ENCODE data around the gene AEBP1. TPM values are rescaled to one million over a fixed set of nuclear protein-coding genes. Genes with fewer than 3 reads are reported as not detected.

AEBP1 gene
- total RNA-seq, 1 donor from 2014 or later = 1,349 TPM

GRCh38 chr7:44145969-44146911 is 42.1 kb downstream of the AEBP1 start:
- intact Hi-C loops (cut with DNase I) = loop anchor here (1.0 kb wide), 2 partner anchors 23 to 64 kb away; partner anchors contain the start of genes POLD2 and POLM

GRCh38 chr7:44147026-44147991 is 43.2 kb downstream of the AEBP1 start:
- no peak for DNase-seq (ENCODE audit: low spot score in 2 of 2)
- Histone ChIP-seq H3K27me3 (no peaks in the 10 kb centered on the region), H3K4me1 (peaks cover 0 to 8% of the 10 kb centered on the region in 2 donors), H3K9me3 (no peaks in the 10 kb centered on the region), H3K4me3 (no peak overlapping the region), H3K36me3 (no peaks in the 10 kb centered on the region), H3K27ac (no peak overlapping the region)
- intact Hi-C loops (cut with DNase I) = no loop called here
- no peak for TF ChIP-seq CTCF (IDR thresholded peaks at IDR 0.05)

More at GRCh38 chr7:44145969-44146911, 42.1 kb downstream of the AEBP1 start:
- Histone ChIP-seq H3K9me3 (no peaks in the 10 kb centered on the region), H3K36me3 (no peaks in the 10 kb centered on the region), H3K4me1 (peaks cover 0 to 8% of the 10 kb centered on the region in 2 donors), H3K27me3 (no peaks in the 10 kb centered on the region), H3K27ac (no peak overlapping the region), H3K4me3 (peak overlapping the region; percentile 56 to 67)
- no peak for TF ChIP-seq CTCF (IDR thresholded peaks at IDR 0.05)
- DNase-seq (ENCODE audit: low spot score in 2 of 2) = peak in 1 of 2 donors; percentile 88

GRCh38 chr7:44148166-44148565 is 44.0 kb downstream of the AEBP1 start:
- Histone ChIP-seq H3K4me1 (peaks cover 0 to 8% of the 10 kb centered on the region in 2 donors), H3K27ac (no peak overlapping the region), H3K36me3 (no peaks in the 10 kb centered on the region), H3K9me3 (no peaks in the 10 kb centered on the region), H3K27me3 (no peaks in the 10 kb centered on the region), H3K4me3 (no peak overlapping the region)
- no peak for TF ChIP-seq CTCF (IDR thresholded peaks at IDR 0.05)
- intact Hi-C loops (cut with DNase I) = no loop called here
- DNase-seq (ENCODE audit: low spot score in 2 of 2) = no peak

- no peaks in the 10 kb centered on the region for H3K9me3 ChIP-seq
- H3K27ac ChIP-seq = no peak overlapping the region
- no peaks in the 10 kb centered on the region for H3K27me3 ChIP-seq
- DNase-seq (ENCODE audit: low spot score in 2 of 2) = no peak
- intact Hi-C loops (cut with DNase I) = no loop called here
- peaks cover 0 to 8% of the 10 kb centered on the region in 2 donors for H3K4me1 ChIP-seq
- no peak for TF ChIP-seq CTCF (IDR thresholded peaks at IDR 0.05)
- H3K4me3 ChIP-seq = no peak overlapping the region
- H3K36me3 ChIP-seq = no peaks in the 10 kb centered on the region
Observed at GRCh38 chr7:44148961-44149536, 44.9 kb downstream of the AEBP1 start.

Measured in ascending aorta (tissue), 2 donors.